ENCODE results near the gene UBN2. TPM values are rescaled to one million over a fixed set of nuclear protein-coding genes. Genes with fewer than 3 reads are reported as not detected.
"Not testable (repeated sequence)": the region's sequence is repeated elsewhere in the genome, so short reads cannot be mapped to it uniquely, and the experiment has no call there.

Gene UBN2
- total and polyA plus RNA-seq, 4 experiments from 2014 or later, result 0.49 to 26.7 (median 13.6) TPM

DNA sequence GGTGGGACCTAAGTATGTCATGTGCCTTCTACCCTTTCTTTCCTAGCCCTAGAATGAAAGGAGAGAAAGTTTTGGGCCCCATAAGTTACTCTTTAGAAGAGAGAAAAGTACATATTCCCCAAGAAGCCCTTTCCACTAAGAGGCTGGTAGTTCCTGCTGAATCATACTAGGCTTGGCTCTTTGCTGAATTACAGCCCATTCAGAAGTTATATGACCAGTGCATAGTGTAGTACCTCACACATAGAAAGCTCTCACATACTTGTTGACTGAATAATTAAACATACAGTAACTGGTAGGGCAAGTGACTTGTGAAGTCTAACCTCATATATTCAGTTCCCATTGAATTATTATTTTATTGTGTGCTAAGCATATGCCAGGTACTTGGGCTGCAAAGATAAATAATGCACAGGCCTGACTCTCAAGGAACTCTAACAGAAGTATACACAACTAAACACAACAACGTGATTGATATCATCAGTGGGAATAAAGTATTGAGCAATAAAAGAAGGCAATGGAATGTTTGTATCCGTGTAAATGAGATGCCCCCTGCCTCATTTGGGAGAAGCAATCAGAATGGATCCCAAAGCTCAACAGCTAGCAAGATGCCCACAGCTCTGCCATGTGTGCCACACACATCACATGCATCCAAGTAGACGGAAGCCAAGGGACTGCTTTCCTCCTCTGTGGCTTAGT lies 38.9 kb upstream of the UBN2 start:
- H3K27me3 ChIP-seq (ENCODE audit: insufficient read depth, low read length), result no peaks in the 10 kb centered on the region
- Mint-ChIP-seq H3K4me1 (no peaks in the 10 kb centered on the region), H3K27me3 (no peaks in the 10 kb centered on the region), H3K36me3 (peaks cover 0 to 3% of the 10 kb centered on the region in 2 donors), H3K4me3 (no peak overlapping the region), H3K27ac (no peak overlapping the region), H3K9me3 (peaks cover 0 to 2% (median 0%) of the 10 kb centered on the region in 8 donors)
- no peak overlapping the region for H3K27ac ChIP-seq (ENCODE audit: low read depth, low read length)
- no peaks in the 10 kb centered on the region for H3K4me1 ChIP-seq (ENCODE audit: insufficient read depth, low read length)
- DNase-seq, result no peak
- H3K9me3 ChIP-seq (ENCODE audit: control insufficient read depth in 1 of 2, low read length in 2 of 2), result no peaks in the 10 kb centered on the region
- H3K36me3 ChIP-seq (ENCODE audit: insufficient read depth, low read length), result no peaks in the 10 kb centered on the region
- H3K4me3 ChIP-seq (ENCODE audit: low read length in 2 of 2), result no peak overlapping the region
- intact Hi-C loops (cut with micrococcal nuclease), result no loop called here
- ChIA-PET POLR2A (ENCODE audit: partially characterized antibody) (no interaction called here), CTCF (ENCODE audit: partially characterized antibody) (no interaction called here)

DNA sequence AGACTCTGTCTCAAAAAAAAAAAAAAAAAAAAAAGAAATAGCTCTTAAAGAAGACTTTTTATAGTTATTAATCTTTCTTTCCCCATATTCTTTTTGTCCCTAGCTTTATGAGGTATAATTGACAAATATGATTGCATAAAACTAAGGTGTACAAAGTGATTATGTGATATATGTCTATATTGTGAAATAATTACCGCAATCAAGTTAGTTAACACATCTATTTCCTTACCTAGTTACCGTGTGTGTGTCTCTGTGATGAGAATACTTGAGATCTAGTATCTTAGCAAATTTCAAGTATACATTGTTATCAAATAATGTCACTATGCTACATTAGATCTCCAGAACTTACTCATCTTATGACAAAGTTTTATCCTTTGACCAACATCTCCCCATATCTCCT lies 30.7 kb upstream of the UBN2 start:
- no peak for DNase-seq
- no peaks in the 10 kb centered on the region for H3K36me3 ChIP-seq (ENCODE audit: insufficient read depth, low read length)
- ChIA-PET CTCF (ENCODE audit: partially characterized antibody) (no interaction called here), POLR2A (ENCODE audit: partially characterized antibody) (no interaction called here)
- no peaks in the 10 kb centered on the region for H3K27me3 ChIP-seq (ENCODE audit: insufficient read depth, low read length)
- Mint-ChIP-seq H3K27me3 (no peaks in the 10 kb centered on the region), H3K4me1 (no peaks in the 10 kb centered on the region), H3K4me3 (no peak overlapping the region), H3K27ac (no peak overlapping the region), H3K9me3 (peaks cover 0 to 10% (median 7%) of the 10 kb centered on the region in 8 donors), H3K36me3 (no peaks in the 10 kb centered on the region)
- no peak overlapping the region for H3K27ac ChIP-seq (ENCODE audit: low read depth, low read length)
- peaks cover 0 to 6% of the 10 kb centered on the region in 2 donors for H3K9me3 ChIP-seq (ENCODE audit: control insufficient read depth in 1 of 2, low read length in 2 of 2)
- H3K4me1 ChIP-seq (ENCODE audit: insufficient read depth, low read length), result no peaks in the 10 kb centered on the region
- no peak overlapping the region for H3K4me3 ChIP-seq (ENCODE audit: low read length in 2 of 2)
- intact Hi-C loops (cut with micrococcal nuclease), result no loop called here

DNA sequence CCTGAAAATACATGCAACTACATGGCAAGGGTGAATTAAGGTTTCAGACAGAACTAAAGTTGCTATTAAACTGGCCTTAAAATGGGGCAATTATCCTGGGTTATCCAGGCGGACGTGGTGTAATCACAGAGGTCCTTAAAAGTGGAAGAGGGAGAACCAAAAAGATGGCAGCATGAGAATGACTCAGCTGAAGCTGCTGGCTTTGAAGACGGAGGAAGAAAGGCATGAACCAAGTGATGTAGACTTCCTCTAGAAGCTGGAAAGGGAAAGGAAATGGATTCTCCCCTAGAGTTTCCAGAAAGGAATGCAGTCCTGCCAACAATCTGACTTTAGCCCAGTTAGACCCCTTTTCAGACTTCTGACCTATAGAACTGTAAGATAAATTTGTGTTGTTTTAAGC lies 27.0 kb upstream of the UBN2 start:
- Mint-ChIP-seq H3K4me1 (no peaks in the 10 kb centered on the region), H3K36me3 (peaks cover 4 to 5% of the 10 kb centered on the region in 2 donors), H3K9me3 (peaks cover 2 to 32% (median 24%) of the 10 kb centered on the region in 8 donors), H3K27ac (no peak overlapping the region), H3K4me3 (no peak overlapping the region), H3K27me3 (peaks cover 2 to 10% of the 10 kb centered on the region in 2 donors)
- peaks cover 0 to 7% of the 10 kb centered on the region in 2 donors for H3K9me3 ChIP-seq (ENCODE audit: control insufficient read depth in 1 of 2, low read length in 2 of 2)
- H3K4me1 ChIP-seq (ENCODE audit: insufficient read depth, low read length), result no peaks in the 10 kb centered on the region
- intact Hi-C loops (cut with micrococcal nuclease), result no loop called here
- no peaks in the 10 kb centered on the region for H3K36me3 ChIP-seq (ENCODE audit: insufficient read depth, low read length)
- ChIA-PET CTCF (ENCODE audit: partially characterized antibody) (no interaction called here), POLR2A (ENCODE audit: partially characterized antibody) (no interaction called here)
- no peak for DNase-seq
- H3K27me3 ChIP-seq (ENCODE audit: insufficient read depth, low read length), result no peaks in the 10 kb centered on the region
- H3K4me3 ChIP-seq (ENCODE audit: low read length in 2 of 2), result no peak overlapping the region
- H3K27ac ChIP-seq (ENCODE audit: low read depth, low read length), result no peak overlapping the region

DNA sequence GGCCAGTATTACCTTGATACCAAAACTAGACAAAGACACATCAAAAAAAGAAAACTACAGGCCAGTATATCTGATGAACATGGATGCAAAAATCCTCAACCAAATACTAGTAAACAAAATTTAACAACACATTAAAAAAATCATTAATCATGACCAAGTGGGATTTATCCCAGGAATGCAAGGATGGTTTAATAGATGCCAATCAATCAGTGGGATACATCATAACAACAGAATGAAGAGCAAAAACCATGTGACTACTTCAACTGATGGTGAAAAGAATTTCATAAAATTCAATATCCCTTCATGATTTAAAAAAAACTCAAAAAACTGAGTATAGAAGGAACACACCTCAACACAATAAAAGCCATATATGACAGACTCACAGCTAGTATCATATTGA lies 25.2 kb upstream of the UBN2 start:
- Mint-ChIP-seq H3K27ac (no peak overlapping the region), H3K36me3 (peaks cover 4 to 5% of the 10 kb centered on the region in 2 donors), H3K27me3 (peaks cover 2 to 18% of the 10 kb centered on the region in 2 donors), H3K4me3 (no peak overlapping the region), H3K9me3 (peaks cover 2 to 43% (median 31%) of the 10 kb centered on the region in 8 donors), H3K4me1 (no peaks in the 10 kb centered on the region)
- H3K4me1 ChIP-seq (ENCODE audit: insufficient read depth, low read length), result no peaks in the 10 kb centered on the region
- ChIA-PET CTCF (ENCODE audit: partially characterized antibody) (no interaction called here), POLR2A (ENCODE audit: partially characterized antibody) (interaction anchor here (0.6 kb wide), 1 partner anchor 801 kb away, joined by 3 read pairs; no protein-coding TSS in a partner anchor)
- H3K36me3 ChIP-seq (ENCODE audit: insufficient read depth, low read length), result no peaks in the 10 kb centered on the region
- H3K9me3 ChIP-seq (ENCODE audit: control insufficient read depth in 1 of 2, low read length in 2 of 2), result peaks cover 0 to 7% of the 10 kb centered on the region in 2 donors
- DNase-seq, result no peak
- intact Hi-C loops (cut with micrococcal nuclease), result no loop called here
- no peak overlapping the region for H3K27ac ChIP-seq (ENCODE audit: low read depth, low read length)
- no peaks in the 10 kb centered on the region for H3K27me3 ChIP-seq (ENCODE audit: insufficient read depth, low read length)
- no peak overlapping the region for H3K4me3 ChIP-seq (ENCODE audit: low read length in 2 of 2)

DNA sequence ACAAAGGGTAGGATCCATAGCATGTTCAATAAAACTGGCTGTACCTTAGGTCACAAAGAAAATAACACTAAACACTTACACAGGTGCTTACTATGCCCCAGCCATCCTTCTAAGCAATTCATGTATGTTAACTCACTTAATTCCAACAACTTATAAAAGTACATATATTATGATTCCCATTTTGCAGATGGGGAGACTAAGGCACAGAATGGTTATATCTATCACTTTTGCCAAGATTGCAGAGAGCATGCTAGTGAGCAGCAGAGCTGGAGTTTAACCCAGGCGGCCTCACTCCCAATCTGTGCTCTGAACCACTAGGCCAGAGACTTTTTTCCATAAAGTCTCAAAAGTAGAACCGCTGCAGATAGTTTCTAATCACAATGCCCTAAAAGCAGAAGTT lies 18.9 kb upstream of the UBN2 start:
- H3K27me3 Mint-ChIP-seq, result peaks cover 2 to 12% of the 10 kb centered on the region in 2 donors
- ChIA-PET CTCF (ENCODE audit: partially characterized antibody) (no interaction called here), POLR2A (ENCODE audit: partially characterized antibody) (no interaction called here)
- H3K9me3 ChIP-seq (ENCODE audit: control insufficient read depth in 1 of 2, low read length in 2 of 2), result no peaks in the 10 kb centered on the region
- no peaks in the 10 kb centered on the region for H3K27me3 ChIP-seq (ENCODE audit: insufficient read depth, low read length)
- H3K4me3 ChIP-seq (ENCODE audit: low read length in 2 of 2), result no peak overlapping the region
- H3K4me1 Mint-ChIP-seq, result no peaks in the 10 kb centered on the region
- no peak for DNase-seq
- intact Hi-C loops (cut with micrococcal nuclease), result no loop called here
- no peak overlapping the region for H3K4me3 Mint-ChIP-seq
- peaks cover under 1% of the 10 kb centered on the region in 2 donors for H3K36me3 Mint-ChIP-seq
- no peak overlapping the region for H3K27ac Mint-ChIP-seq
- H3K4me1 ChIP-seq (ENCODE audit: insufficient read depth, low read length), result no peaks in the 10 kb centered on the region
- no peaks in the 10 kb centered on the region for H3K36me3 ChIP-seq (ENCODE audit: insufficient read depth, low read length)
- peaks cover 0 to 20% (median 10%) of the 10 kb centered on the region in 8 donors for H3K9me3 Mint-ChIP-seq
- H3K27ac ChIP-seq (ENCODE audit: low read depth, low read length), result no peak overlapping the region

DNA sequence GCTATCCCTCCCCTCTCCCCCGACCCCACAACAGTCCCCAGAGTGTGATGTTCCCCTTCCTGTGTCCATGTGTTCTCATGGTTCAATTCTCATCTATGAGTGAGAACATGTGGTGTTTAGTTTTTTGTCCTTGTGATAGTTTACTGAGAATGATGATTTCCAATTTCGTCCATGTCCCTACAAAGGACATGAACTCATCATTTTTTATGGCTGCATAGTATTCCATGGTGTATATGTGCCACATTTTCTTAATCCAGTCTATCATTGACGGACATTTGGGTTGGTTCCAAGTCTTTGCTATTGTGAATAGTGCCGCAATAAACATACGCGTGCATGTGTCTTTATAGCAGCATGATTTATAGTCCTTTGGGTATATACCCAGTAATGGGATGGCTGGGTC lies 17.5 kb upstream of the UBN2 start:
- H3K27ac ChIP-seq (ENCODE audit: low read depth, low read length); H3K36me3 Mint-ChIP-seq; H3K36me3 ChIP-seq (ENCODE audit: insufficient read depth, low read length); H3K4me1 Mint-ChIP-seq; intact Hi-C loops (cut with micrococcal nuclease); H3K9me3 ChIP-seq (ENCODE audit: control insufficient read depth in 1 of 2, low read length in 2 of 2); DNase-seq; H3K4me3 ChIP-seq (ENCODE audit: low read length in 2 of 2); POLR2A ChIA-PET (ENCODE audit: partially characterized antibody); CTCF ChIA-PET (ENCODE audit: partially characterized antibody); H3K27me3 ChIP-seq (ENCODE audit: insufficient read depth, low read length); H3K4me3 Mint-ChIP-seq; H3K4me1 ChIP-seq (ENCODE audit: insufficient read depth, low read length); H3K27ac Mint-ChIP-seq; H3K27me3 Mint-ChIP-seq: not testable (repeated sequence)
- peaks cover 0 to 13% (median 8%) of the 10 kb centered on the region in 8 donors for H3K9me3 Mint-ChIP-seq

DNA sequence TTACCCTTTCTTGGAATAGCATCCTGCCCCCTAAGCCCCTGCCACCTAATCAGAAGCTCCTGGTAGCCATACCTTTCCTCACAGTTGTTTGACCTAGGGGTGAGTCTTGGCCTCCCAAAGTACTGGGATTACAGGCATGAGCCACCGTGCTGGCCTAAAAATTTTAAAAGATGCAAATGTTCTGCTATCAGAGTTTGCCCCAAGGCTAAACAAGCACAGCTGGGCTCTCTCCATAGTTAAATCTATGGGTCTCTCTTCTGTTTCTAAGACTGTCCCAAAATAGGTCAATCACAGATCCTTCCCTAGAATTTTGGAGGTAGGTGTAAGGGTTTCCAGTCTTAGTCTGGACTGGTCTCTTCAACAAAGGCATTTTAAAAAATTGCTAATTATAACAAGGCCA lies 12.9 kb upstream of the UBN2 start:
- Histone ChIP-seq H3K4me3 (ENCODE audit: low read length in 2 of 2) (no peak overlapping the region), H3K4me1 (ENCODE audit: insufficient read depth, low read length) (no peaks in the 10 kb centered on the region), H3K36me3 (ENCODE audit: insufficient read depth, low read length) (no peaks in the 10 kb centered on the region), H3K27me3 (ENCODE audit: insufficient read depth, low read length) (no peaks in the 10 kb centered on the region), H3K9me3 (ENCODE audit: control insufficient read depth in 1 of 2, low read length in 2 of 2) (no peaks in the 10 kb centered on the region), H3K27ac (ENCODE audit: low read depth, low read length) (no peak overlapping the region)
- DNase-seq, result no peak
- intact Hi-C loops (cut with micrococcal nuclease), result no loop called here
- no peak overlapping the region for H3K27ac Mint-ChIP-seq
- H3K4me1 Mint-ChIP-seq, result no peaks in the 10 kb centered on the region
- H3K9me3 Mint-ChIP-seq, result peaks cover 0 to 1% (median 0%) of the 10 kb centered on the region in 8 donors
- no peak overlapping the region for H3K4me3 Mint-ChIP-seq
- CTCF ChIA-PET (ENCODE audit: partially characterized antibody), result no interaction called here
- H3K36me3 Mint-ChIP-seq, result no peaks in the 10 kb centered on the region
- POLR2A ChIA-PET (ENCODE audit: partially characterized antibody), result no interaction called here
- peaks cover 1 to 3% of the 10 kb centered on the region in 2 donors for H3K27me3 Mint-ChIP-seq
